Activated T-cell treated with anti-CD3 and anti-CD28 coated beads, Interleukin-2, amount 50 U/mL, for 24 hours (primary cell): ENCODE measurements around the gene NPLOC4.

Experiments used
- DNase-seq: peaks from one replicate; pipeline ENCODE4 v3.0.0-alpha.2; 2020
- H3K27ac Mint-ChIP-seq: 2 replicates; pipeline ENCODE4 v1.8.0; 2020; ENCODE audit warnings: mild to moderate bottlenecking, mixed read lengths
- H3K27me3 Mint-ChIP-seq: 2 replicates; pipeline ENCODE4 v1.8.0; 2020; ENCODE audit warnings: mixed read lengths
- H3K36me3 Mint-ChIP-seq: 2 replicates; pipeline ENCODE4 v1.8.0; 2020; ENCODE audit warnings: low read depth, mixed read lengths
- H3K4me1 Mint-ChIP-seq: 2 replicates; pipeline ENCODE4 v1.8.0; 2020; ENCODE audit warnings: low read depth, mixed read lengths
- H3K4me3 Mint-ChIP-seq: 2 replicates; pipeline ENCODE4 v1.8.0; 2020; ENCODE audit warnings: mild to moderate bottlenecking, moderate library complexity, mixed read lengths
- H3K9me3 Mint-ChIP-seq: 2 replicates; pipeline ENCODE4 v1.8.0; 2020; ENCODE audit warnings: mixed read lengths

NPLOC4 gene

GRCh38 chr17:81563861-81564586 is 72.9 kb downstream of the NPLOC4 start:
- Mint-ChIP-seq H3K4me1 (peaks cover 9% of the 10 kb centered on the region), H3K9me3 (no peaks in the 10 kb centered on the region), H3K4me3 (no peak overlapping the region), H3K27me3 (no peaks in the 10 kb centered on the region), H3K36me3 (peaks cover 91% of the 10 kb centered on the region), H3K27ac (no peak overlapping the region)
- no peak for DNase-seq

- peak overlapping the region; percentile 75 for H3K27ac Mint-ChIP-seq
Measured at GRCh38 chr17:81561494-81561885, 75.4 kb downstream of the NPLOC4 start.

GRCh38 chr17:81558941-81559806 is 77.7 kb downstream of the NPLOC4 start:
- H3K4me1 Mint-ChIP-seq: peaks cover 18% of the 10 kb centered on the region
- H3K9me3 Mint-ChIP-seq: no peaks in the 10 kb centered on the region
- H3K4me3 Mint-ChIP-seq: no peak overlapping the region
- no peak for DNase-seq
- no peaks in the 10 kb centered on the region for H3K27me3 Mint-ChIP-seq
- peaks cover 82% of the 10 kb centered on the region for H3K36me3 Mint-ChIP-seq
- no peak overlapping the region for H3K27ac Mint-ChIP-seq

More at GRCh38 chr17:81561494-81561885, 75.4 kb downstream of the NPLOC4 start:
- no peak for DNase-seq
- Mint-ChIP-seq H3K4me3 (no peak overlapping the region), H3K27me3 (no peaks in the 10 kb centered on the region), H3K4me1 (peaks cover 9% of the 10 kb centered on the region), H3K9me3 (no peaks in the 10 kb centered on the region), H3K36me3 (peaks cover 90% of the 10 kb centered on the region)

- Mint-ChIP-seq H3K36me3 (peaks cover 82% of the 10 kb centered on the region), H3K4me1 (peaks cover 29% of the 10 kb centered on the region), H3K9me3 (no peaks in the 10 kb centered on the region), H3K27ac (no peak overlapping the region), H3K27me3 (no peaks in the 10 kb centered on the region), H3K4me3 (no peak overlapping the region)
- no peak for DNase-seq
Measured at GRCh38 chr17:81558115-81558468, 78.8 kb downstream of the NPLOC4 start.

GRCh38 chr17:81557276-81558114 is 79.4 kb downstream of the NPLOC4 start:
- H3K27me3 Mint-ChIP-seq: no peaks in the 10 kb centered on the region
- H3K4me3 Mint-ChIP-seq: no peak overlapping the region
- peaks cover 82% of the 10 kb centered on the region for H3K36me3 Mint-ChIP-seq
- no peak for DNase-seq
- peaks cover 29% of the 10 kb centered on the region for H3K4me1 Mint-ChIP-seq
- no peaks in the 10 kb centered on the region for H3K9me3 Mint-ChIP-seq
- peak overlapping the region; percentile 31 for H3K27ac Mint-ChIP-seq

GRCh38 chr17:81556863-81557262 is 80.0 kb downstream of the NPLOC4 start:
- Mint-ChIP-seq H3K27me3 (no peaks in the 10 kb centered on the region), H3K4me3 (no peak overlapping the region), H3K9me3 (no peaks in the 10 kb centered on the region), H3K27ac (peak overlapping the region; percentile 31), H3K4me1 (peaks cover 29% of the 10 kb centered on the region), H3K36me3 (peaks cover 77% of the 10 kb centered on the region)
- DNase-seq: no peak

GRCh38 chr17:81556175-81556691 is 80.7 kb downstream of the NPLOC4 start:
- DNase-seq: no peak
- no peak overlapping the region for H3K4me3 Mint-ChIP-seq
- H3K4me1 Mint-ChIP-seq: peaks cover 31% of the 10 kb centered on the region
- no peaks in the 10 kb centered on the region for H3K27me3 Mint-ChIP-seq
- peaks cover 75% of the 10 kb centered on the region for H3K36me3 Mint-ChIP-seq
- H3K9me3 Mint-ChIP-seq: no peaks in the 10 kb centered on the region
- peak overlapping the region; percentile 58 for H3K27ac Mint-ChIP-seq

GRCh38 chr17:81553616-81554181 is 83.2 kb downstream of the NPLOC4 start:
- Mint-ChIP-seq H3K27me3 (no peaks in the 10 kb centered on the region), H3K4me1 (peaks cover 45% of the 10 kb centered on the region), H3K4me3 (peak overlapping the region; percentile 90), H3K36me3 (peaks cover 75% of the 10 kb centered on the region), H3K9me3 (no peaks in the 10 kb centered on the region), H3K27ac (peak overlapping the region; percentile 96)
- no peak for DNase-seq

GRCh38 chr17:81553018-81553615 is 83.8 kb downstream of the NPLOC4 start:
- H3K27me3 Mint-ChIP-seq: no peaks in the 10 kb centered on the region
- H3K4me1 Mint-ChIP-seq: peaks cover 45% of the 10 kb centered on the region
- peak overlapping the region; percentile 96 for H3K27ac Mint-ChIP-seq
- H3K4me3 Mint-ChIP-seq: peak overlapping the region; percentile 90
- DNase-seq: peak; percentile 86
- H3K9me3 Mint-ChIP-seq: no peaks in the 10 kb centered on the region
- H3K36me3 Mint-ChIP-seq: peaks cover 75% of the 10 kb centered on the region

GRCh38 chr17:81552244-81553017 is 84.5 kb downstream of the NPLOC4 start, which contains the start of gene FAAP100:
Gene FAAP100 (minus strand): TSS chr17:81552353. CDS start chr17:81552330, 23 bp downstream.
- Mint-ChIP-seq H3K27ac (peak within 1 kb of the TSS; percentile 96), H3K27me3 (no peaks in the 10 kb centered on the region)

GRCh38 chr17:81551458-81552243 is 85.3 kb downstream of the NPLOC4 start:
- Mint-ChIP-seq H3K4me3 (peak overlapping the region; percentile 90), H3K36me3 (peaks cover 75% of the 10 kb centered on the region), H3K9me3 (no peaks in the 10 kb centered on the region), H3K4me1 (peaks cover 45% of the 10 kb centered on the region), H3K27ac (peak overlapping the region; percentile 93), H3K27me3 (no peaks in the 10 kb centered on the region)
- no peak for DNase-seq

More at GRCh38 chr17:81552244-81553017, 84.5 kb downstream of the NPLOC4 start, which contains the start of gene FAAP100:
- Mint-ChIP-seq H3K4me3 (peak within 1 kb of the TSS; percentile 90), H3K4me1 (peaks cover 45% of the 10 kb centered on the region), H3K36me3 (peaks cover 75% of the 10 kb centered on the region), H3K9me3 (no peaks in the 10 kb centered on the region)
- DNase-seq: peak; percentile 92

GRCh38 chr17:81550830-81551457 is 86.0 kb downstream of the NPLOC4 start:
- Mint-ChIP-seq H3K4me1 (peaks cover 42% of the 10 kb centered on the region), H3K27me3 (no peaks in the 10 kb centered on the region), H3K36me3 (peaks cover 75% of the 10 kb centered on the region), H3K27ac (peak overlapping the region; percentile 93), H3K9me3 (no peaks in the 10 kb centered on the region), H3K4me3 (peak overlapping the region; percentile 90)
- DNase-seq: no peak
